GM18867 (cell line): ENCODE measurements around the gene MED22.
A peak's percentile ranks its signal among the peaks of the same experiment; 100 is the strongest.
"Not testable (repeated sequence)": the region's sequence is repeated elsewhere in the genome, so short reads cannot be mapped to it uniquely, and the experiment has no call there.

Experiments
- ATAC-seq: cut with Tn5 transposase; IDR thresholded peaks from one replicate; pipeline ENCODE4 v1.9.1; 2021; ENCODE audit warnings: mild to moderate bottlenecking, moderate library complexity; ENCODE audit not compliant: unreplicated experiment

The MED22 gene

DNA sequence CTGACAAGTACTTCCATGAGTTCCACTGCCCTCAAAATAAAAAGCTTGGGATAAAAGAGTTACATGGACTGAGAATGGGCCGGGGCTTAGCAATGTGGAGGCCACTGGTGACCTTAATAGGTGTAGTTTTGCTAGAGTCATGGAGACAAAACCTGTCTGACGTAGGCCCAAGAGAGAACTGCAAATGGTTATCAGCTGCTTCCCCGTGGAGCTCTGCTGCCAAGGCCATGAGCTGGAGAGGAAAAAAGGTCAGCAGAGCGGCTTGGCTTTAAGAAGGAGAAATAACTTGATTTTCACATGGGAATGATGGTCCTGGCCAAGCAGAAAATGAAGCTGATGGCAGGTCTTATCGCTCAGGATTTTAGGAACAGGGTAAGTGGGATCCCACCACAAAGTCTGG, 8.3 kb downstream of the MED22 start:
- no peak for ATAC-seq

DNA sequence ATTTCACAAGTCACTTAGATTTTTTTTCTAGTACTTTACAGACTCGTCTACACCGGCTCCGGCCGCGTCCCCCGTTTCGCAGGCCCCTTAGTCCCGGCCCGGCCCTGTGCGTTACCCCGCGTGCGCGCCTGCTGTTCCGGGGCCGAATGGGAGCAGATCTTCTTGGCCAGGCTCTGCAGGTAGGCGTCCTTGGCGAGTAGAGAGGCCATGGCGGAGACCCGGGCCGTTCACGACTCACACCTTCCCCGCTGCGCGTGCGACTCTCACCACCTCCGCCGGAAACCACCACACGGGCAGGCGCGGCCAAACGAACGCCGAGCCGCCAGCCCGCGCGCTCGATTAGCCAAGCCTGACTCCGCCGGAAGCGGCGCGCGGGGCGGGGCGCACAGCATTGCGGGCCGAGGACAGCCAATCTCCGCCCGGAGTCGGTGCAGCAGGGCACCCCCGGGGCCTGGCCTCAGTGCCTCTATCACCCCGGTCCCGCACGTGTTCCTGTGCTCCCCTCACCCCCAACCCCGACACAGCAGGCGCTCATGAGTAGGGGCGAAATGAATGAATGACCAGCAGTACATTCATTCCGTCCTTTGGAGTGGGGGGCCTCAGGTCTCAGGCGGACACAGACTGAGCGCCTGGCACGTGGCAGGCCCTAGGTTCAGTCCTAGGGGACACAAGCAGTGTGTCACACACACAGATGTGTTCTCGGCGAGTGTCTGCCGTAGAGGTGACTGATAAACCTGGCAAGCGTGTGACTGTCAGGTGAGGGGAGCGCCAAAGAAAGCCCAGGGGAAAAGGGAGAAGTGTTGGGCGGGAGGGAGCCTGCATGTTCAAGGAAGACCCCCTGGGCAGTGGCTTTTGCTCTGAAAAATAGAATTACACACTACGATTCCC, 11.8 kb downstream of the MED22 start, which contains the start of gene SURF6:
Gene SURF6 (minus strand): TSS at position 265 of the 888 bp plus-strand sequence. CDS start 56 bp downstream, at position 209.
- peak; percentile 77 for ATAC-seq

DNA sequence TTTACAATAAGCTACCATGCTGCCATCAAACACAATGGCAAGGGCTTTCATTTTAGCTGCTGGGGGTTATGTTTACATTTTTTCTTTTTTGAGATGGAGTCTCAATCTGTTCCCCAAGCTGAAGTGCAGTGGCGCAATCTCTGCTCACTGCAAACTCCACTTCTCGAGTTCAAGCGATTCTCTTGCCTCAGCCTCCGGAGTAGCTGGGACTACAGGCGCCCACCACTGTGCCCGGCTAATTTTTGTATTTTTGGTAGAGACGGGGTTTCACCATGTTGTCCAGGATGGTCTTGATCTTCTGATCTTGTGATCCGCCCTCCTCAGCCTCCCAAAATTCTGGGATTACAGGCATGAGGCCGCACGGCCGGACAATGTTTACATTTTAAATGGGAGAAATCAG, 13.0 kb downstream of the MED22 start:
- ATAC-seq, result not testable (repeated sequence)

DNA sequence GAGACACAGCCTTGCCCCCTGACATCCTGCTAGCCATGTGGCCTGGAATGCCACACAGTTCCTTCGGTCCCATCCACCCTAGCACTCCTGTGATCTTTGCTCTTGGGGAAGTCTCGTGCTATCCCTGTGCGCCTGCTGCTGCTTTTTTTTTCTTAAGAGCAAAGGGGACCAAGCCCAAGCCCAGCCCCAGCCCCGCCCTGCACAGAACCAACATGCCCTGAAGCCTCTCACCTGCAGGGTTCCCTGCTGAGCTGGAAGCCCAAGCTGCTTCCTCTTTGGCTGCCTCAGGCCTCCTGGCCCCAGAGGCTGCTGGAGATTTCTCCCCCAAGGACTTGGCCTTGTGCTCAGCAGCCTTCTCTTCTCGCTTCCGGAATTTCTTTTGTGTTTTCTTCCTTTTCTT, 13.8 kb downstream of the MED22 start:
- no peak for ATAC-seq

DNA sequence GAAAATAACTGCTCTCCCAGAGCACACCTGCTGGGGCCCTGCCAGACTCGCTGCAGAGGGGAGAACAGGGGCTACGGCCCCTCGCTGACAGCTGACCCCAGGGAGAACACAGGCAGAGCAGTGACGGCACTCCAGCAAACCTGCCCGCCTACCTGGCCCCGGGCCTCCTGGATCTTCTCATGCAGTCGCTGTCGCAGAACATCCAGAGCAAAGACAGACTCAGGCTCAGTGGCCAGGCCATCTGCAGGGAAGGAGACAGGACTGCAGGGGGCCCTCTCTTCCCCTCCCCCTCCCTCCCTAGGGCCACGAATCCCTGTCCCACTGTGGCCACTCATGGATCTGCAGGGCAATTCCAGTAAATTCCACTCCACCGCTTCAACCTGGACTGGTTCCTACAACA, 14.4 kb downstream of the MED22 start:
- ATAC-seq, result no peak

DNA sequence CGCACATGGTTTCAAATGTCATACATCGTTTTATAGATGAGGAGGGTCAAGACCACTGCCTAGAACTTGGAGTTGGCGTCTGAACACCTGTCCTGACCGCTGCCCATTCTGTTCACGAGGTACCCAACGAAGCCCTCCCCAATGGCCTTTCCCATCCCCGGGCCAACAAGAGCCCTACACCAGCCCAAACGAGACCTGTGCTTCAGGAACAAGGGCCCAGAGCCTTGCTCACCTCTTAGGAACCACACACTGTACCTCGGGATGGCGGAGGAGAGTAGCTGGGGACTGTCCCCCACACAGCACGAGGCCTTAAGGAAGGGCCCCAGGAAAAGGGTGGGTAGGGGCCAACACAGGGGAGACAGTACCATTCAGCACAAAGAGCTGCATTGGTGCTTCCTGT, 14.9 kb downstream of the MED22 start:
- no peak for ATAC-seq

DNA sequence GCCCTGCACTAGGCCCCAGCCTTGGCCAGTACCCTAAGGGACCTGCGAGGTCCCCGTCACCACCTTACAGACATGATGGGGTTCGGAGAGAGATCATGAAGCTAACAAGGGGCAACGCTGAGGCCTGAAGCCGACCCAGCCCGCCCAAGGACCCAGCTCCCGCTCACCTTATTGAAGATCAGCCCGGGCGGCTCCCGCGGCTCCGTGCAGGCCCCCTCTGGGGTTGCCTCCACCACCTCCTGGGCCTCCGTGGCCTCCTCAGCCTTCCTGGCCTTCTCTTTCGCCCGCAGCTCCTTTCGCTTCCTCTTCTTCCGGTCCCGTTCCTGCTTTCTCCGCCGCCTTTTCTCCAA, 15.6 kb downstream of the MED22 start:
- ATAC-seq, result no peak

DNA sequence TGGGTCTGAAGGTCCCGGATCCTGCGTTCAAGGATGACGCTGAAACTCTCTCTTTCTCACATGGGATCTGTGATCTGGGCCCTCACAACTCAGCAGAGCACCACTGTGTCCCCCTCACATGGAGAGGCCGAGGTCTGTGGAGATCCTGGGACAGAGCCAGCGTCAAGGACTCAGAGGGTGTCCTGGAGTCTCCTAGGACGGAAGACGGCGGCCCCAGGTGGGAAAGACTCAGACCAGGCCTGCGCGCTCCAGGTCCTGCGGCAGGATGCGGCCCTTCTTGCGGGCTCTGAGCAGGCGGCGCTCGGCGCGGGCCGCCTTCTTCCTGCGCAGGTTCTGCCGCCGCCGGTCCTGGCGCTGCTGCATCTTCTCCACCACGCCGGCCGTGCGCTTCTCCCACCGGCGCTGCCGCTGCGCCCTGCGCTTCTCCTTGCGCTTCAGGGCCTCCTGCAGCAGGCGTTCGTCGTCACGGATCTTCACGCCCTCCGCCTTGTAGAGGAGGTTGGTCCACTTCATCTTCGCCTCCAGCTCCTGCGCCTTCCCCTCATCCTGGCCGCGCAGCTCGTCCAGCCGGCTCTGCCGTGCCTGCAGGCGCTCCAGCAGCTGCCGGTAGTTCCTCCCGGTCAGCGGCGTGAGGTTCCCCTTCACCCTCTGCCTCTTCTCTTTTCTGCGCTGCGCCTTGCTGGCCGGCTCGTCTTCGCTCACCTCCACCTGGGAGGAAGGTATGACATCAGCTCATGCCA, 16.1 kb downstream of the MED22 start:
- ATAC-seq, result no peak

DNA sequence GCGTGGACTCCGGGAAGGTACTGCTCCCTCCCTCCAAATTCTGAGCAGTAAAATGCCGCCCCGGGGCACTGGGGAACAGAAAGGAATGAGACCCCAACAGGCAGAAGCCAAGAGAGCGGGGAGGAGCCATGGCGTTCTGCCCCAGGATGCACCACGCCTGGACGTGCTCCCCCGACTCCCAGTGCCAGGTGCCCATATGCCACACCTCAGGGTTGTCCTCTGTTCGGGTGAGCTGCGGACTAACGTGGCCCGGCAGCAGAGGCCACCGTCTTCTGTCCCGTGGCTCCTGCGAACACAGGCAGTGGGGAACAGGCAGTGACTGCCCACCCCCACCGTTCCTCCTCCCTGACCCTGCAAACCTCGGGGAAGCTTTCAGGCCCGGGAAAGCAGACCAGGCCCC, 16.7 kb downstream of the MED22 start:
- no peak for ATAC-seq

DNA sequence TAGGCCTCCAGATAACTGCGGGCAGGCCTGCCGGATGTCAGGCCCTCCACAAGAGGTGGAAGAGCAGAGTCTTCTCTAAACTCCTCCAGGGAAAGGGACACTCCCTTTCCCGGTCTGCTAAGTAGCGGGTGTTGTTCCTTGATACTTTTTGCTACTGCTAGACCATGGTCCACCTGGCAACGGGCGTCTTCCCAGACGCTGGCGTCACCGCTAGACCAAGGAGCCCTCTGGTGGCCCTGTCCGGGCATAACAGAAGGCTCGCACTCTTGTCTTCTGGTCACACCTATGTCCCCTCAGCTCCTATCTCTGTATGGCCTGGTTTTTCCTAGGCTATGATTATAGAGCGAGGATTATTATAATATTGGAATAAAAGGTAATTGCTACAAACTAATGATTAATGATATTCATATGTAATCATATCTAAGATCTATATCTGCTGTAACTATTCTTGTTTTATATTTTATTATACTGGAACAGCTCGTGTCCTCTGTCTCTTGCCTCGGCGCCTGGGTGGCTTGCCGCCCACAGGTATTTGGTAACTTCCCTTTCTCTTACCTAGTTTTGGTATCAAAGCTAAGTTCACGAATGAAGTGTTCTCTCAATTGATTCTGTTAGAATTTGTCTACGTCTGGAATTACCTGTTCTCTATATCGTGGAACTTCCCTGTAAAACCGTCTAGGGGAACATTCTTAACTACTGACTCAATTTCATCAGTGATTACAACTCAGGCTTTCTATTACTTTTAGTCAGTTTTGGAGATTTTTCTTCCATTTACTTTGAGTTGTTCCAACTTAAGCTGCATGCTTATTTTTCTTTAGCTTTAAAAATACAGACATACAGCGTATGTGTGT, 18.4 kb downstream of the MED22 start:
- not testable (repeated sequence) for ATAC-seq

DNA sequence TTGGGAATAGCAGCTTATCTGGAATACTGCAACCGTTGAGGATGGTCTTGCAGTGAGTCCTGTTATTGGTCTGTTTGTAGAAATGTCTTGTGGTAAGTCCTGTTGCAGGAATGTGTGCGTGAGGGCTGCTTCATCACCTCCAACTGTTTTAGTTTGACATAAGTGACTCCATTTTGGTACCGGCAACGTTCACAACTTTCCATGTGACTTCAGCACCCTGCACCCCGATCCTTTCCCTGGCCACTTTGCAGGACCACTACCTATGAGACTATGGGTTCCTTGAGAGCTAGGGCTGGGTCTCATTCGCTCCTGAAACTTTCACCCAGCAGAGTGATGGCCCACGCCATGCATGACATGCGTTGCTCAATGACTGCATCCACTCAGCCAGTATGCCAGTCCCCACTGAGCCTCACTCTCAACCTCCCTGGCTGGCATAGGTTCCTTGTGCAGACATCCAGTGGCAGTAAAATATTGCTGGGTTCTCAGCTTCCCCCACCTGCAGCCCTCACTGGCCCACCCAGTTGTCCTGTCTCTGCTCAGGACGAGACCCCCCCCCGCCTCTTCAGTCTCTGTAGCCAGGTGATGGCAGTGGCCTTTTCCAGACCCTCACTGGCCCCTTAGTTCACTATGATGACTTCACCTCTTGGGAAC, 20.0 kb downstream of the MED22 start:
- ATAC-seq, result no peak

DNA sequence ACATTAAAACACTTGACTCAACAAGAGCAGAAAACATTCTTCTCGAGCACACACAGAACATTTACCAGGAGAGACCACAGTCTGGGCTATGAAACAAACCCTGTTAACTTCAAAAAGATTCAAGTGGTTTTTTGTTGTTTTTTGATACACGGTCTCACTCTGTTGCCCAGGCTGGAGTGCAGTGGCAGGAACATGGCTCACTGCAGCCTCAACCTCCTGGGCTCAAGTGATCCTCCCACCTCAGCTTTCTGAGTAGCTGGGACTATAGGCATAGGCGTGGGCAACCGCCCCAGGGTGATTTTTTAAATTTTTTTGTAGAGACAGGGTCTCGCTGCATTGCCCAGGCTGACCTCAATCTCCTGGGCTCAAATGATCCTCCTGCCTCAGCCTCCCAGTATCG, 20.9 kb downstream of the MED22 start:
- not testable (repeated sequence) for ATAC-seq

DNA sequence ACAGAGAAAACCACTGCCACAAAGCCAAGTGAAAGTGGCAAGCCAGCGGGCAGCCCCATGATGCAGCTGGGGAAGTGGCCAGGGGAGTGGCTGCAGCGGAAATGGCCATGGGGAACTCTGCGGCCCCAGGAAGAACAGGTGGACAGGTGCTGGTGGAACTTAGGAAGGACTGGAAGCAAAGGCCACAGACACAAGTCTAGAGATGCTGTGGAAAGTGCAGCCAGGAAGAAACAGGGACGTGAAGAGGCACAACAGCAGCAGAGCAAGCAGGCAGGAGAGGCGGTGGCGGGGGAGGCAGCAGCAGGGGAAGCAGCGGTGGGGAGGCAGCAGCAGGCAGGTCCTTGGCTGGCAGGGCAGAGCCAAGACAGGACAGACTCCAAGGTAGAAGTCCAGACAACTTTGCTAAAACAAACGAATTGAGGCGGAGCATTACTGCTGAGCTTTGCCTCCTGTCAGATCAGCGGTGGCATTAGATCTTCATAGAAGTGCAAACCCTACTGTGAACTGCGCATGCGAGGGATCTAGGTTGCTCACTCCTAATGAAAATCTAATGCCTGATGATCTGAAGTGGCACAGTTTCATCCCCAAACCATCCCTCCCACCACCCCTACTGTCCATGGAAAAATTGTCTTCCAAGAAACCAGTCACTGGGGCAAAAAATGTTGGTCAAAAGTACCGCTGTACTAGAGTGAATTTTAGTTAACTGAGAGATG, 23.8 kb downstream of the MED22 start:
- no peak for ATAC-seq

DNA sequence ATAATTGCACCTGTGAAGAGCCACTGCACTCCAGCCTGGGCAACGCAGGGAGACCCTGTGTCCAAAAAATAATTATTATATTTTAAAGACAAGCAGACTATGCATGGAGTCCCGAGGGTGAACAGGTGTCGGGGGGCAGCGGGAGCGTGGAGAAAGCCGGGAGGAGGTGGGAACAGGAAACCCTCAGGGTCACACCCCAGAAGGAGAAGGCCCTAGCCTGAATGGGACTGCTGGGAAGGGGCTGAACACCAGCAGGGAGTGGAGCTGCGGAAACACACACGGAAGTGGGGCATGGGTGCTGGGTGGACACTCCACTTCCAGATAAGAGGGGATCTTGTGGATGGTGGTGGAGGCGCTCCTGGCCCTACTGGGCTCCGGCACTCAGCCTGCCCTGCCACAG, 24.7 kb downstream of the MED22 start:
- no peak for ATAC-seq

DNA sequence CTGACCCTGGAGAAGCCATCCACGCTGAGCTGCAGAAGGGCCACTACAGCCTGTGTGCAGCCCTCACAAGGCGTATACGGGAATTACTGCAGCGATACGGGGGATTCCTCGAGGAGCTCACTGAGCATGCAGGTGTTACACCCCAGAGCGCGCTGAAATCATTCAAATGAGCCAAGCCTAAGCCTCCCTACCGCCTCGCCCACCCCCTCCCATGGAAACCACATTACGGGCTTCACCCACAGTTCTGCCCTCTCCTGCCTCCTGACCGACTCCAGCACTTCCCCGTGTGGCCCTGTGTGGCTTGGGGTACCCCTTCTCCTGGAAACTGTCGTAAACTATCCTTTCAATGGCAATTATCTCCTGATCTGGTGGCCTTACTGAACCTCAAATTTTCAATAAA, 25.2 kb downstream of the MED22 start:
- no peak for ATAC-seq

DNA sequence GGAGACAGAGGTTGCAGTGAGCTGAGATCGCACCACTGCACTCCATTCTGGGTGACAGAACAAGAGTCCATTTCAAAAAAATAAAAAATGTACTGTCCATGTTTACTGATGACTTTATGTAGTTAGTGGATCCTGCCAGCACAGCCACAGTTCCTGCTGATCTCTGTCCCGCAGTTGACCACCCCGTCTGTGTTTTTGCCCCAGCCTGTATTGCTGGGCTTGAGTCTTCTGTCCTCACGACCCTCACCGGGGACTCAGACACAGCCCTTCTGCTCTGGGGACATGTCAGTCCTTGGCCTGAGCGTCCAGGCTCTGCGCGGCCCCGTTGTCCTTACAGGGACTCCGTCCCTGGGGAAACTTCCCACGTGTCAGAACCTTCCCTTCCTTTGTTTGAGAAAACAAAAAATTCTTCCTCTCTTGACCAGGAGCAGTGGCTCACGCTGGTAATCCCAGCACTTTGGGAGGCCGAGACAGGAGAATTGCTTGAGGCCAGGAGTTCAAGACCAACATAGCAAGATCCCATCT, 26.5 kb downstream of the MED22 start:
- no peak for ATAC-seq

DNA sequence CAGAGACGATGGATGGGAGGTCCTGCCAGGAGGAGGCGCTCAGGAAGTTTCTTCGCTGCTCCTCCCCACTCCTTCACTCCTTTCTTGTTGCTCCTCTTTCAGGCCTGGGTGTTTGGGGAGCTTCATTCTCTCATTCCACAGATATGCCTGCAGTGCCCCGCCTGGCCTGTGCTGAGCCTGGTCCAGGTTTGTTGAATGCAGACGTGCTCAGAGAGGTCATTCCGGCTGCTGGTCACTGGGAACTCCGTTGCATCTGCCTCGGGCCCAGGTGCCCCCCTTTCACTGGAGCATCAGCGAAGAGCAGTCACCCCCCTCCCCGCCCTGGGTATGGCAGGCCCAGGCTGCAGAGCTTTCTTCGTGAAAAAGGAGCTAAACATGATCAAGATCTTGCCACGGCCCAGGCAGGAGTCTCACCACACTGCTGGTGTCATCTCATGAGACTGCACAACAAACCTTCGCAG, 27.5 kb downstream of the MED22 start:
- ATAC-seq, result no peak

DNA sequence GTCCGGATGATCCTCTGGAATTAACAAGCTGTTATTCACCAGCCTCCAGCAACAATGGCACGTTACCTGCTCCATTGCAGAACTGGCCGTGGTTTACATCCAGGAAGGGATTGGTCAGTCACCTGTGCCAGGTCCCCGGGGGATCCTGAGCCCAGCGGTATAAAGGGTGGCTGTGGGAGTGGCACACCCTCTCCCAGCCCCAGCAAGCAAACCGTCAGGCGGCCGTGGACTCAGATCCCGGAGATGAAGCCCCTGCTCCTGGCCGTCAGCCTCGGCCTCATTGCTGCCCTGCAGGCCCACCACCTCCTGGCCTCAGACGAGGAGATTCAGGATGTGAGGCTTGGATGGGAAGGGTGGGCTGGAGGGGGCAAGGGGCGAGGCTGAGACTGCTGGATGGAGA, 30.4 kb downstream of the MED22 start:
- not testable (repeated sequence) for ATAC-seq

DNA sequence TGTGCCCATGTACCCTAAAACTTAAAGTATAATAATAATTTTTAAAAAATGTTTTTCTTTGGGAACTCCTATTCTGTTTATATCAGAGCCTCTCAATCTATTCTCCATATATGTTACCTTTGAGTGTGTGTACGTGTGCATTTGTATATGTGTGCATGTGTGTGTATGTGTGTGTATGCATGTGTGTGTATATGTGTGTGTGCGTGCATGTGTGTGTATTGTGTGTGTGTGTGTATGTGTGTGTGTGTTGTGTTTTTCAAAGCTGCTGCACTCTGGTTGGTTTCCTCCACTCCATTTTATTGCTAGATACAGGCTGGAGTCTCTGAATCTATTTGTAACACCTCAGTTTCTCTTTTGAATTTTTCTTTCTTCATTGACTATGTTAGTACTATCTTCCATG, 31.9 kb downstream of the MED22 start:
- no peak for ATAC-seq

DNA sequence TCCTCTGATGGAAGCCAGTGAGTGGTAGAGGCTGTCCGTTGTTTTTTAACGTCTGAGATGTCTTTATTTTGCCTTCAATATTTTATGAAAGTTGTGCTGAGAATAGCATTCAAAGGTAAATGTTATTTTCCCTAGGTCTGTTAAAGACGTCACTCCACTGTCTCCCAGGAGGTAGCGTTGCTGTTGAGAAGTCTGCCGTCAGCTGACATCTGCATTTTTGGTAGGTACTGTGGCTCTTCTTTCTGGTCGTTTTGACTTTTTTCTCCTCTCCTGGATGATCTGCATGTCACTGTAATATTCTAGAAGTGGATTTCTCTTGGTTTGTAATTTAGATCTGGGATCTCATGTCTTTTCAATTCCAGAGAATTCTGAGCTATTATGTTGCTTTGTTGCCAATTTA, 38.3 kb downstream of the MED22 start:
- no peak for ATAC-seq
